ENCODE measurements around the gene SYT3.
A peak's percentile ranks its signal among the peaks of the same experiment; 100 is the strongest.

SYT3 gene

DNA sequence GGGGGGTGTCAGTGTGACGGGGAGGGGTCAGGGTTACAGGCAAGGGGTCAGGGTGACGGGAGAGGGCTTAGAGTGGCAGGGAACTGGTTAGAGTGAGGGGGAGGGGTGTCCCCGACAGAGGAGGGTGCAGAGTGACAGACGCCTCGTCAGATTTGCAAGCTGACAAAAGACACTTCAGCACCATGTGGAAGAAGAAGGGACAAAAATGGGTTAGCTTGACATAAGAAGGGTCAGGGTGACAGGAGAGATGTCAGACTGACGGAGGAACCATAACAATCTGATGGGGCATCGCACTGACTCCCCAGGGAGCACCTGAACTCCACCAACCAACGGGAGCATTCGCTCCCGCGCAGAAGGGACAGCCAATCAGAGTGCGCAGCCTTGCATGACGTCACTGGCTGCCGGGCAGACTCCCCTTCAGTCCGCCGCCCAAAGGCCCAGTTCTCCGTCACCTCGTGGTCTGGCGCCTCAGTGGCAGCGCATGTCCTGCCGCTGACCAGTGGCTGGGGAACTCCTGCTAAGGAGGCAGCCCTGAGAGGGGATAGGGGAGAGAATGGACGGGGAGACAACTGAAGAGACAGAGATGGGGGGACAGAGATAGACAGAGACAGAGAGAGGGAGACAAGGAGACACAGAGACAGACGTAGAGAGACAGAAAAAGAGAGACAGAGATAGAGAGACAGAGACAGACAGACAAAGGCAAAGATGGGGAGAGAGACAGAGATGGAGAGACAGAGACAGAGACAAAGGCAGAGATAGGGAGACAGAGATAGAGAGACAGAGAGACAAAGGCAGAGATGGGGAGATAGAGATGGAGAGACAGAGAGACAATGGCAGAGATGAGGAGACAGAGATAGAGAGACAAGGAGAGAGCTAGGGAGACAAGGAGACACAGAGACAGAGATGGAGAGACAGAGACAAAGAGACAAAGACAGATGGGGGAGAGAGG is 39.8 kb upstream of the SYT3 start:
- H3K79me2 ChIP-seq (ENCODE audit: insufficient read depth, low read length) = no peaks in the 10 kb centered on the region
- no peaks in the 10 kb centered on the region for H3K9me3 ChIP-seq (ENCODE audit: insufficient read depth, low read length)
- H3K9me2 ChIP-seq (replicated peaks; ENCODE audit: insufficient read depth, low read length) = no peaks in the 10 kb centered on the region
- H4K20me1 ChIP-seq (ENCODE audit: low read depth, low read length) = no peaks in the 10 kb centered on the region
- no peaks in the 10 kb centered on the region for H3F3A ChIP-seq (ENCODE audit: insufficient read depth)
- TF ChIP-seq EZH2phosphoT487 (conservative IDR thresholded peaks at IDR 0.05; ENCODE audit: low read length) = no peak
- TF ChIP-seq, protein P1, sequence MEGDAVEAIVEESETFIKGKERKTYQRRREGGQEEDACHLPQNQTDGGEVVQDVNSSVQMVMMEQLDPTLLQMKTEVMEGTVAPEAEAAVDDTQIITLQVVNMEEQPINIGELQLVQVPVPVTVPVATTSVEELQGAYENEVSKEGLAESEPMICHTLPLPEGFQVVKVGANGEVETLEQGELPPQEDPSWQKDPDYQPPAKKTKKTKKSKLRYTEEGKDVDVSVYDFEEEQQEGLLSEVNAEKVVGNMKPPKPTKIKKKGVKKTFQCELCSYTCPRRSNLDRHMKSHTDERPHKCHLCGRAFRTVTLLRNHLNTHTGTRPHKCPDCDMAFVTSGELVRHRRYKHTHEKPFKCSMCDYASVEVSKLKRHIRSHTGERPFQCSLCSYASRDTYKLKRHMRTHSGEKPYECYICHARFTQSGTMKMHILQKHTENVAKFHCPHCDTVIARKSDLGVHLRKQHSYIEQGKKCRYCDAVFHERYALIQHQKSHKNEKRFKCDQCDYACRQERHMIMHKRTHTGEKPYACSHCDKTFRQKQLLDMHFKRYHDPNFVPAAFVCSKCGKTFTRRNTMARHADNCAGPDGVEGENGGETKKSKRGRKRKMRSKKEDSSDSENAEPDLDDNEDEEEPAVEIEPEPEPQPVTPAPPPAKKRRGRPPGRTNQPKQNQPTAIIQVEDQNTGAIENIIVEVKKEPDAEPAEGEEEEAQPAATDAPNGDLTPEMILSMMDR (IDR thresholded peaks at IDR 0.05; ENCODE audit: insufficient read depth, low read length, poor library complexity, severe bottlenecking) = no peak
- H3K4me3 ChIP-seq (ENCODE audit: insufficient read depth, low read length, poor library complexity, severe bottlenecking) = no peak overlapping the region
- no peaks in the 10 kb centered on the region; the same call in 1 of the 2 replicates for H3K27me3 ChIP-seq (ENCODE audit: low read length)
- H3K9ac ChIP-seq (ENCODE audit: low read length) = no peak overlapping the region; the same call in 1 of the 2 replicates
- no peaks in the 10 kb centered on the region for H3K36me3 ChIP-seq (ENCODE audit: low read length)
- H3K27ac ChIP-seq (ENCODE audit: low read depth, low read length) = no peak overlapping the region
- H2AFZ ChIP-seq (ENCODE audit: low read depth, low read length, severe bottlenecking) = peak overlapping the region; percentile 45
- peak overlapping the region; percentile 27 for H3K4me2 ChIP-seq (ENCODE audit: low read depth, low read length, poor library complexity, severe bottlenecking)

DNA sequence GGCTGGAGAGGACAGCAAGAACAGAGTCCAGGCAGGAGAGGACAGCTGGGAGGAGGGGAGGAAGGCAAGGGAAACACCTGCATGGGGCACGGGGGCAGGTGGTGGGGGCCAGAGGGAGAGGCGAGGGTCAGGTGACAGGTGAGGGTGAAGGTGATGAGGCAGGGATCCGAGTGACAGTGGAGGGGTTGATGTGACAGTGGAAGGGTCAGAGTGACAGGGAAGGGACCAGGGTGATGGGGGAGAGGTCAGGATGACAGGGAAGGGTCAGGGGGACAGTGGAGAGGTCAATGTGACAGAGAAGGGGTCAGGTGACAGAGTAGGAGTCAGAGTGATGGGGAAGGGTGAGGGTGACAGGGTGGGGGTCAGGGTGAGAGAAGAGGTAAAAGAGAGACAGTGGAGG is 38.6 kb upstream of the SYT3 start:
- no peaks in the 10 kb centered on the region for H3K79me2 ChIP-seq (ENCODE audit: insufficient read depth, low read length)
- H3K36me3 ChIP-seq (ENCODE audit: low read length) = no peaks in the 10 kb centered on the region
- H3F3A ChIP-seq (ENCODE audit: insufficient read depth) = no peaks in the 10 kb centered on the region
- H3K4me3 ChIP-seq (ENCODE audit: insufficient read depth, low read length, poor library complexity, severe bottlenecking) = no peak overlapping the region
- no peak for TF ChIP-seq EZH2phosphoT487 (conservative IDR thresholded peaks at IDR 0.05; ENCODE audit: low read length)
- TF ChIP-seq, protein P1 (IDR thresholded peaks at IDR 0.05; ENCODE audit: insufficient read depth, low read length, poor library complexity, severe bottlenecking) = no peak
- no peaks in the 10 kb centered on the region for H4K20me1 ChIP-seq (ENCODE audit: low read depth, low read length)
- no peak overlapping the region for H3K9ac ChIP-seq (ENCODE audit: low read length)
- no peak overlapping the region for H2AFZ ChIP-seq (ENCODE audit: low read depth, low read length, severe bottlenecking)
- H3K27me3 ChIP-seq (ENCODE audit: low read length) = no peaks in the 10 kb centered on the region
- H3K9me2 ChIP-seq (replicated peaks; ENCODE audit: insufficient read depth, low read length) = no peaks in the 10 kb centered on the region
- H3K9me3 ChIP-seq (ENCODE audit: insufficient read depth, low read length) = no peaks in the 10 kb centered on the region
- no peak overlapping the region for H3K27ac ChIP-seq (ENCODE audit: low read depth, low read length)
- no peak overlapping the region for H3K4me2 ChIP-seq (ENCODE audit: low read depth, low read length, poor library complexity, severe bottlenecking)

DNA sequence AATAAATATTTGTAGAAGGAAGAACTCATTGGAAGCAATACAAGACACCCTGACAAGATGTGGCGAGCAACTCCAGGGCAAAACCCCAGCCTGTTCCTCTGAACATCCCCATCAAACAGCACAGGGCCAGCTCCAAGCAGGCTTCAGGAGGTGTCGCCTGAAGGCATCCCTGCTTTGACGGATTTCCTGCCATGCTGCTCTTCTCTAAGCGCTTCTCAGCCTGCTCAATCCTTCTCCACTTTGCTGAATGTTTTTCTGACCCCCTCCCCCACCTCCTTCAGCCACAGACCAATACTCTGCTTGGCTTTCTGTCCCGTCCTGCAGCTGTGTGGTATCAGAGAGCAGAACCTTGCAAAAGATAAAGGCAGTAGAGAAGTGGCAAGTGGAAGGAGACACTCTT is 38.0 kb upstream of the SYT3 start:
- no peaks in the 10 kb centered on the region for H3K9me3 ChIP-seq (ENCODE audit: insufficient read depth, low read length)

DNA sequence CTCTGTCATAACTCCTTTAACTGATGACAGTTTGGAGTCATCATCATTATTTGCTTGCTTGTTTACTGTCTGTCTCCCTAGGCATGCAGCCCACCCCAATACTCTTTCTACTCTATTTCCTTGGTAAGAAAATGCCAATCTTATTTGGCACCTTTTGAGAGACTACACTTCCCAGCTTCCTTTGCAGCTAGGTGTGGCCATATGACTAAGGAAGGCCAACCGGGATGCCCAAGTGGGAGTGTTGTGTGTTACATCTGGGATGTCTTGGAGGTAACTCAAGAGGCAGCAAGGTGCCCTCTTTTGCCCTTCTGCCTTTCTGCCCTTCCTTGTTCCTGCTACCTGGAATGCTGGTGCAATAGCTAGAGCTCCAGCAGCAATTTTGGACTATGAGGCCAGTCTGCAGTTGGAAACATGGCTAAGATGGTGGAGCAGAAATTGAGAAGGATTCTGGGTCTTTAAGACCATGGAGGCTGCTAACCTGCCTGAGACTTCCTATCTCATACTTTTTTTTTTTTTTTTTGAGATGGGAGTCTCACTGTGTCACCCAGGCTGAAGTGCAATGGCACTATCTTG is 37.0 kb upstream of the SYT3 start:
- Histone ChIP-seq H3K4me3 (ENCODE audit: insufficient read depth, low read length, poor library complexity, severe bottlenecking) (no peak overlapping the region), H3F3A (ENCODE audit: insufficient read depth) (no peaks in the 10 kb centered on the region), H3K36me3 (ENCODE audit: low read length) (no peaks in the 10 kb centered on the region), H2AFZ (ENCODE audit: low read depth, low read length, severe bottlenecking) (no peak overlapping the region), H3K4me2 (ENCODE audit: low read depth, low read length, poor library complexity, severe bottlenecking) (no peak overlapping the region), H3K9me3 (ENCODE audit: insufficient read depth, low read length) (no peaks in the 10 kb centered on the region), H3K27me3 (ENCODE audit: low read length) (no peaks in the 10 kb centered on the region), H3K9ac (ENCODE audit: low read length) (no peak overlapping the region), H3K9me2 (replicated peaks; ENCODE audit: insufficient read depth, low read length) (no peaks in the 10 kb centered on the region), H3K79me2 (ENCODE audit: insufficient read depth, low read length) (no peaks in the 10 kb centered on the region), H4K20me1 (ENCODE audit: low read depth, low read length) (no peaks in the 10 kb centered on the region), H3K27ac (ENCODE audit: low read depth, low read length) (no peak overlapping the region)
- TF ChIP-seq, protein P1 (IDR thresholded peaks at IDR 0.05; ENCODE audit: insufficient read depth, low read length, poor library complexity, severe bottlenecking) = no peak
- no peak for TF ChIP-seq EZH2phosphoT487 (conservative IDR thresholded peaks at IDR 0.05; ENCODE audit: low read length)

More for the DNA sequence above, 38.0 kb upstream of the SYT3 start:
- no peak overlapping the region for H3K9ac ChIP-seq (ENCODE audit: low read length)
- H3K27me3 ChIP-seq (ENCODE audit: low read length) = no peaks in the 10 kb centered on the region
- no peak overlapping the region for H3K4me2 ChIP-seq (ENCODE audit: low read depth, low read length, poor library complexity, severe bottlenecking)
- no peaks in the 10 kb centered on the region for H4K20me1 ChIP-seq (ENCODE audit: low read depth, low read length)
- H3K79me2 ChIP-seq (ENCODE audit: insufficient read depth, low read length) = no peaks in the 10 kb centered on the region
- no peak overlapping the region for H3K4me3 ChIP-seq (ENCODE audit: insufficient read depth, low read length, poor library complexity, severe bottlenecking)
- H3K27ac ChIP-seq (ENCODE audit: low read depth, low read length) = no peak overlapping the region
- H3K9me2 ChIP-seq (replicated peaks; ENCODE audit: insufficient read depth, low read length) = no peaks in the 10 kb centered on the region
- no peaks in the 10 kb centered on the region for H3K36me3 ChIP-seq (ENCODE audit: low read length)
- no peak overlapping the region for H2AFZ ChIP-seq (ENCODE audit: low read depth, low read length, severe bottlenecking)
- H3F3A ChIP-seq (ENCODE audit: insufficient read depth) = no peaks in the 10 kb centered on the region
- no peak for TF ChIP-seq EZH2phosphoT487 (conservative IDR thresholded peaks at IDR 0.05; ENCODE audit: low read length)
